ENCODE results near the gene PAK1.

The PAK1 gene

GRCh38 chr11:77396911-77397310 is 77.0 kb downstream of the PAK1 start:
- Histone ChIP-seq H4K20me1 (ENCODE audit: low read depth, low read length) (peaks cover 4% of the 10 kb centered on the region; the same call in 1 of the 2 replicates), H3K27me3 (ENCODE audit: low read length) (no peaks in the 10 kb centered on the region), H3K27ac (ENCODE audit: low read depth, low read length) (no peak overlapping the region), H3K4me3 (ENCODE audit: insufficient read depth, low read length, poor library complexity, severe bottlenecking) (no peak overlapping the region), H3K9me3 (ENCODE audit: insufficient read depth, low read length) (no peaks in the 10 kb centered on the region), H3K79me2 (ENCODE audit: insufficient read depth, low read length) (no peaks in the 10 kb centered on the region), H3K4me2 (ENCODE audit: low read depth, low read length, poor library complexity, severe bottlenecking) (no peak overlapping the region), H3K9me2 (replicated peaks; ENCODE audit: insufficient read depth, low read length) (no peaks in the 10 kb centered on the region), H3K36me3 (ENCODE audit: low read length) (no peaks in the 10 kb centered on the region), H3K9ac (ENCODE audit: low read length) (no peak overlapping the region), H3F3A (ENCODE audit: insufficient read depth) (no peaks in the 10 kb centered on the region), H2AFZ (ENCODE audit: low read depth, low read length, severe bottlenecking) (no peak overlapping the region)
- TF ChIP-seq EZH2phosphoT487 (conservative IDR thresholded peaks at IDR 0.05; ENCODE audit: low read length) (no peak), CTCF (IDR thresholded peaks at IDR 0.05; ENCODE audit: insufficient read depth, low read length, poor library complexity, severe bottlenecking) (no peak)

- no peak for TF ChIP-seq CTCF (IDR thresholded peaks at IDR 0.05; ENCODE audit: insufficient read depth, low read length, poor library complexity, severe bottlenecking)
- TF ChIP-seq EZH2phosphoT487 (conservative IDR thresholded peaks at IDR 0.05; ENCODE audit: low read length), result no peak
- no peak overlapping the region for H3K4me3 ChIP-seq (ENCODE audit: insufficient read depth, low read length, poor library complexity, severe bottlenecking)
Measured at GRCh38 chr11:77396305-77396704, 77.6 kb downstream of the PAK1 start.

GRCh38 chr11:77395460-77396173 is 78.3 kb downstream of the PAK1 start:
- H2AFZ ChIP-seq (ENCODE audit: low read depth, low read length, severe bottlenecking), result no peak overlapping the region
- H3K4me2 ChIP-seq (ENCODE audit: low read depth, low read length, poor library complexity, severe bottlenecking), result no peak overlapping the region
- H3K9me3 ChIP-seq (ENCODE audit: insufficient read depth, low read length), result no peaks in the 10 kb centered on the region
- no peaks in the 10 kb centered on the region for H3K27me3 ChIP-seq (ENCODE audit: low read length)
- no peak overlapping the region for H3K4me3 ChIP-seq (ENCODE audit: insufficient read depth, low read length, poor library complexity, severe bottlenecking)
- H3K9me2 ChIP-seq (replicated peaks; ENCODE audit: insufficient read depth, low read length), result no peaks in the 10 kb centered on the region
- TF ChIP-seq CTCF (IDR thresholded peaks at IDR 0.05; ENCODE audit: insufficient read depth, low read length, poor library complexity, severe bottlenecking) (no peak), EZH2phosphoT487 (conservative IDR thresholded peaks at IDR 0.05; ENCODE audit: low read length) (no peak)
- peaks cover 4% of the 10 kb centered on the region; the same call in 1 of the 2 replicates for H4K20me1 ChIP-seq (ENCODE audit: low read depth, low read length)
- no peak overlapping the region for H3K9ac ChIP-seq (ENCODE audit: low read length)
- no peaks in the 10 kb centered on the region for H3K79me2 ChIP-seq (ENCODE audit: insufficient read depth, low read length)
- H3K27ac ChIP-seq (ENCODE audit: low read depth, low read length), result no peak overlapping the region
- H3F3A ChIP-seq (ENCODE audit: insufficient read depth), result no peaks in the 10 kb centered on the region
- no peaks in the 10 kb centered on the region for H3K36me3 ChIP-seq (ENCODE audit: low read length)

More at GRCh38 chr11:77396305-77396704, 77.6 kb downstream of the PAK1 start:
- Histone ChIP-seq H3K79me2 (ENCODE audit: insufficient read depth, low read length) (no peaks in the 10 kb centered on the region), H4K20me1 (ENCODE audit: low read depth, low read length) (peaks cover 4% of the 10 kb centered on the region; the same call in 1 of the 2 replicates), H2AFZ (ENCODE audit: low read depth, low read length, severe bottlenecking) (no peak overlapping the region), H3K27ac (ENCODE audit: low read depth, low read length) (no peak overlapping the region), H3K27me3 (ENCODE audit: low read length) (no peaks in the 10 kb centered on the region), H3K9ac (ENCODE audit: low read length) (no peak overlapping the region), H3K9me2 (replicated peaks; ENCODE audit: insufficient read depth, low read length) (no peaks in the 10 kb centered on the region), H3K9me3 (ENCODE audit: insufficient read depth, low read length) (no peaks in the 10 kb centered on the region), H3F3A (ENCODE audit: insufficient read depth) (no peaks in the 10 kb centered on the region), H3K36me3 (ENCODE audit: low read length) (no peaks in the 10 kb centered on the region), H3K4me2 (ENCODE audit: low read depth, low read length, poor library complexity, severe bottlenecking) (no peak overlapping the region)

Measured in SU-DHL-6 (cell line).